SK-N-MC (cell line): ENCODE data around the gene TENT5C.

Experiments
- DNase-seq: peaks from one replicate; pipeline ENCODE4 v3.0.0-alpha.2; 2011; ENCODE audit warnings: low read depth, low spot score
- H3K27ac ChIP-seq: fragments of 200-600 bp; sonication (generic); 2 replicates; pipeline ENCODE4 v1.5.1; 2016; ENCODE audit warnings: mixed run types
- H3K36me3 ChIP-seq: fragments of 200-600 bp; sonication (generic); 2 replicates; pipeline ENCODE4 v1.6.1; 2017; ENCODE audit warnings: antibody characterized with exemption, low read length, mixed read lengths; ENCODE audit not compliant: insufficient read depth
- H3K4me3 ChIP-seq: fragments of 200-600 bp; sonication (generic); 2 replicates; pipeline ENCODE4 v1.5.1; 2016
- H3K9ac ChIP-seq: fragments of 200-600 bp; sonication (generic); 2 replicates; pipeline ENCODE4 v1.8.0; 2017; ENCODE audit warnings: mixed run types, mixed read lengths; ENCODE audit not compliant: insufficient read length
- H3K9me3 ChIP-seq: fragments of 200-600 bp; sonication (generic); 2 replicates; pipeline ENCODE4 v1.6.1; 2017; ENCODE audit warnings: low read depth, mild to moderate bottlenecking, antibody characterized with exemption, low read length, moderate library complexity, mixed read lengths
- EZH2 ChIP-seq: fragments of 200-600 bp; sonication (generic); IDR thresholded peaks from one replicate; pipeline ENCODE4 v1.6.1; 2017; ENCODE audit warnings: antibody characterized with exemption
- FOXP2 ChIP-seq: optimal IDR thresholded peaks from 2 replicates; pipeline ENCODE3; 2011; ENCODE audit warnings: mild to moderate bottlenecking, moderate library complexity; ENCODE audit not compliant: insufficient read depth; ENCODE audit errors: extremely low read length, control extremely low read depth
- POLR2AphosphoS5 ChIP-seq: IDR thresholded peaks from 2 replicates; pipeline ENCODE4 v1.6.1; 2012; ENCODE audit warnings: mild to moderate bottlenecking, low read depth, low read length, borderline replicate concordance

TENT5C gene

DNA sequence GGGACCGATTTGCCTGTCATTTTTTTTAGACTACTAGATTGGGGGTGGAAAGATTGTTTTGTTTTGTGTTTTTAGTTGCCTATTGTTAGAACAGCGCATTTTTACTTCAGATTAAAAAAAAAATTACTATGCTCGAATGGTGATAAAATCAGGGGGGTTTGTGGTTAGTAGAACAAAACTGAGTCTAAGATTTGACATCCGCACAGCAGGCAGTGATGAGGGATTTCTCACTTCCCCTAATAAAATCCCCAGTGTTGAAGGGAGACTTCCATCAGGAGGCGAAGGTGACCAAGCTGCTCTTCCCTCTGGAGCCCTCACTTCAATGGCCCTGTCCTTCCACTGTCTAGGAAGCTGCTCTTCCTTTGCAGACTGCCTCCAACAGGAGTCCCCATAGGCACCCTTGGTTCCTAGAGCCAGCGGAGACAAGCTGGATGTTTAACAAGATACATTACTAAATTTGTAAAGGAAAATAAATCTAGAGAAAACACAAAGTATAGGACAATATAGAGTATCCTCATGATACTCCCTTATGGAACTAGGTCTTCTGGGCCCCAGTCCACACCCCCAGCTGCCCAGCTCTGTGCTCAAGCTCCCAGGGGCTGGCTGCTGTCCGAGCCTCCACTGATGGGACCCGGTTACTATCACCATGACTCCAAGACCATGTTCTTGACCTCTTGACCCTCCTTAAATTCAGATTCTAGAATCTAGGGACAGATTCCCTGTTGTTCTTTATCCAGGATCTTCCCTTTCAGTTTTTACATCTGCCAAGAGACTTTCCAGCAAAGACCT is 31.0 kb downstream of the TENT5C start:
- no peak overlapping the region for H3K9ac ChIP-seq
- no peak for TF ChIP-seq POLR2AphosphoS5
- no peak overlapping the region for H3K27ac ChIP-seq
- no peak overlapping the region for H3K4me3 ChIP-seq
- DNase-seq, result no peak
- H3K36me3 ChIP-seq, result no peaks in the 10 kb centered on the region
- no peaks in the 10 kb centered on the region for H3K9me3 ChIP-seq

DNA sequence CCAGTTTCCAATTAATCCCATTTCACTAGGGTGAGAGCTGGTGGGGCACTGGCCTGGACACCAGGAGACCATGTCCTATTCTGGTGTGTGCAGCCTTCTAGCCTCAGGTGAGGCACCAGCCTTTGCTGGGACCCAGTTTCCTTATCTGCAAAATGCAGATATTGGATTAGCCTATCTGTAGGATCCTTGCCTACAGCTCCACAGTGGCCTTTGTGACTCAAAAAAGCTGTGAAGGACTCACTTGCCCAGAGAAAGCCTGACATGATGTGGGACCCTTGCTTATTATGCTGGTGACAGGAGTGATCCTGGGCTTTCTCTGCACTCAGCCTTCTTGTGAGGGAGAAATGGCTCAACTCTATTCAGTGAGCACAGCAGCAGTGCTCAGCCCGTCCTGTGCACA is 32.3 kb downstream of the TENT5C start:
- Histone ChIP-seq H3K9ac (no peak overlapping the region), H3K36me3 (no peaks in the 10 kb centered on the region), H3K4me3 (no peak overlapping the region), H3K9me3 (no peaks in the 10 kb centered on the region), H3K27ac (no peak overlapping the region)
- TF ChIP-seq POLR2AphosphoS5 (no peak), FOXP2 (no peak), EZH2 (no peak)
- no peak for DNase-seq

DNA sequence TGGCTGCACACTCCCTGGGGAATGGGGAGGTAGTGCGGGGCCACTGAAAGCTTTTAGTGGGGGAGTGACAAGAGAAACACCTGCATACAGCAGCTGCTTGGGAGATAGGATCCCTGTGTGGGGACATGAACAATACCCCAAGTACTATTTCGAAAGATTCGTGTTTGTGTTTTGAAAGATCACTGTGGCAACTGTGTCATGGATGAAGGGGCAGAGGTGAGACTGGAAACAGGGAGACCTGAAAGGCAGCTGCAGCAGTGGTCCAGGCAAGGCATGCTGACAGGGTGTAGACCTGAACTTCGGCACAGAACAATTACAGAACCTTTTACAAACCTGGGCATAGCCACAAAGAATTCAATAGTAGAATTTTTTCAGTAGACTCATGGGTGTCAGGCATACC is 32.9 kb downstream of the TENT5C start:
- Histone ChIP-seq H3K4me3 (no peak overlapping the region), H3K27ac (no peak overlapping the region), H3K9ac (no peak overlapping the region), H3K36me3 (no peaks in the 10 kb centered on the region), H3K9me3 (no peaks in the 10 kb centered on the region)
- no peak for DNase-seq
- no peak for TF ChIP-seq EZH2
- no peak for TF ChIP-seq FOXP2
- no peak for TF ChIP-seq POLR2AphosphoS5

DNA sequence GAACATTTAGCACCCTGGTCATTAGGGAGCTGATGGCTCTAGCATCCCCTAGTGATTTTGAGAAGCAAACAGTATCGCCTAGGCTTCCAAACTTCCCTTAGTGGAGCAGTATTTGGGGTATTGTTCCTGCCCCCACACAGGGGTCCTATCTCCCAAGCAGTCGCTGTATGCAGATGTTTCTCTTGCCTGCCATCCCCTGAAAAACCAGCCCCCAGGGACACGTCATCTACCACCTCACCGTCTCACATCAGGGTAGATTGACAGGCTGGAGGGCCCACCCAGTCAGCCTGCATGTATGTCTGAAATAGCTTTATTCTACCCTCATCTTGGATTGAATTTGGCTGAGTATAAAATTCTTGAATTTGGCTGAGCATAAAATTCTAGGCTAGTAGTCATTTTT is 33.9 kb downstream of the TENT5C start:
- Histone ChIP-seq H3K9me3 (no peaks in the 10 kb centered on the region), H3K4me3 (no peak overlapping the region), H3K9ac (no peak overlapping the region), H3K36me3 (no peaks in the 10 kb centered on the region), H3K27ac (no peak overlapping the region)
- DNase-seq, result no peak
- TF ChIP-seq FOXP2, result no peak

DNA sequence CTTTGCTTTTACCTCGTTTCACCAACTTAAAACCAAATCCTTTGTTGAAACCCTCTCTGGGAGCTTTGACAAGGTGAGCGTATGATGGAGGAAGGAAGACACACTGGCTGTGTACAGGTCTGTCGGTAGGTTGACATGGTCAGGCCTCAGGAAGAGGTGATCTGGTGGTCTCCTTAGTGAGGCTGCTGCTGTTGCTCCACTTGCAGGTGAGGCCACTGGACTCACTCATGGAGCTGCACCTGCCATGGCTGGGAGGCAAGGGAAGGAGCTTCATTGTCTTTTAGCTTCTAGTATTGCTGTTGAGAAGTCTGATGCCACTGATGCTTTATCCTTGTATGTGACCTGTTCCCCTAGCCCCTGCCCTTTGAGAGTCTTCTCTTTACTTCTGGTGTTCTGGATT is 35.7 kb downstream of the TENT5C start:
- Histone ChIP-seq H3K27ac (no peak overlapping the region), H3K9me3 (no peaks in the 10 kb centered on the region), H3K9ac (no peak overlapping the region), H3K4me3 (no peak overlapping the region), H3K36me3 (no peaks in the 10 kb centered on the region)
- no peak for DNase-seq
- no peak for TF ChIP-seq POLR2AphosphoS5
- TF ChIP-seq FOXP2, result no peak
- TF ChIP-seq EZH2, result no peak

DNA sequence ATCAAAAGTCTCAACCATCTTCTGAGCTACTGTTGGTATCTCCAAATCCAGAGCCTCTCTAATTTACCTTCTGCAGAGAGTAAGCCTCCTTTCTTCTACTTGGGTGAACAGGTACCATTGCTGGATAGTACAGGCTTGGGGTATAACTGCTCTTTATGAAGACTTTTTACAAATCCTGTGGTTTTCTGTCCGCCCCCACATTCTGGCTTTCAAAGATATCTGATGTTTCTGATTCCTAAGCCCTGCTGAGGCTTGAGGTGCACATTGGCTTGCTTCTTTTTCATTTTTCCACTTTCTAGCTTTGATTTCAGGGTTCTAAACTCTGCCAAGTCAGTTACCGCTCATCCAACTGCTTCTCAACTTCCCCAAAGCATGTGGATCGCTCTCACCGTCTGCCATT is 37.1 kb downstream of the TENT5C start:
- TF ChIP-seq FOXP2, result no peak
- no peak for TF ChIP-seq EZH2
- TF ChIP-seq POLR2AphosphoS5, result no peak
- no peak overlapping the region for H3K27ac ChIP-seq
- no peaks in the 10 kb centered on the region for H3K9me3 ChIP-seq
- H3K9ac ChIP-seq, result no peak overlapping the region
- no peaks in the 10 kb centered on the region for H3K36me3 ChIP-seq
- no peak overlapping the region for H3K4me3 ChIP-seq
- no peak for DNase-seq

DNA sequence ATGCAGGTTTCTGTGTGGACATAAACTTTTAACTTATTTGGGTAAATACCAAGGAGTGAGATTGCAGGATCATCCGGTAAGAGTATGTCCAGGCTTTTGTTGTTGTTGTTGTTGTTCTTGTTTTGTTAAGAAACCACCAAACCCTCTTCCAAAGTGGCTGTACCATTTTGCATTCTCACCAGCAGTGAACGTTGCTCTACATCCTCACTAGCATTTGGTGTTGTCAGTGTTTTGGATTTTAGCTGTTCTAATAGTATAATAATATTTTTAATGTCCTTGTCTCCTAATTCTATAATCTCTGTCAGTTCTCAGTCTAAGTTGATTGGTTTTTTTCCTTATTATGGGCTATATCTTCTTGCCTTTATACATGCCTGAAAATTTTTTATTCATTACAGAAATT is 37.8 kb downstream of the TENT5C start:
- H3K27ac ChIP-seq, result no peak overlapping the region
- no peaks in the 10 kb centered on the region for H3K36me3 ChIP-seq
- DNase-seq, result no peak
- TF ChIP-seq EZH2 (no peak), POLR2AphosphoS5 (no peak), FOXP2 (no peak)
- no peak overlapping the region for H3K9ac ChIP-seq
- no peak overlapping the region for H3K4me3 ChIP-seq
- no peaks in the 10 kb centered on the region for H3K9me3 ChIP-seq

DNA sequence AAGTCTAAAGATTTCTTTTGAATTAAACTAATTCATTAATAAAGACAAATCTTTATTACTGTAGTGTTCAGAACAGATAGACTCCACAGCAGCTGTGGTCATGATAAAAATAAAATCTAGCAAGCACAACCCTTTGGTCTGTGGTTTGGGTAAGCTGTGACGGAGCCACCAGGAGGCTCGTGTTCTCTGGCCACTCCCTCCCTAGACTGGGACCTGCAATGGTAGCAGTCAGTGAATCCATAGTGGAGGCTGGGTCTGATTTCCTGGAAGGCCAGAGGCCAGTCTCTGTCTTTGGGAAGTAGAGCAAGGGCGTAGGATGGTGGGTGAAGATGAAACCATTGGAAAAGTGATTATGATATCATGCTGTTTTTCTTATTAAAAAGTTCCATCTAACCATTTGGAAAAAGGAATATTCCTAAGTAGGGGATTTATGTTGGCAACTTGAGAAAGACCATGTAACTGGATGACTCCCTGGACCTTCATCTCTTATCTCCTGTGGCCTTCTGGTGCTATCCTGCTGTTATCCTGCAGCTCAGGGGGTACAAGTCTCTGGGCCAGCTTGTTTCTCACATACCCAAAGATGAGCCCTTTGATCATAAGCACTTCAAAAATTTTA is 39.0 kb downstream of the TENT5C start:
- no peak for DNase-seq
- Histone ChIP-seq H3K9ac (no peak overlapping the region), H3K27ac (no peak overlapping the region), H3K9me3 (no peaks in the 10 kb centered on the region), H3K36me3 (no peaks in the 10 kb centered on the region), H3K4me3 (no peak overlapping the region)
- no peak for TF ChIP-seq POLR2AphosphoS5
- no peak for TF ChIP-seq EZH2
- TF ChIP-seq FOXP2, result no peak

DNA sequence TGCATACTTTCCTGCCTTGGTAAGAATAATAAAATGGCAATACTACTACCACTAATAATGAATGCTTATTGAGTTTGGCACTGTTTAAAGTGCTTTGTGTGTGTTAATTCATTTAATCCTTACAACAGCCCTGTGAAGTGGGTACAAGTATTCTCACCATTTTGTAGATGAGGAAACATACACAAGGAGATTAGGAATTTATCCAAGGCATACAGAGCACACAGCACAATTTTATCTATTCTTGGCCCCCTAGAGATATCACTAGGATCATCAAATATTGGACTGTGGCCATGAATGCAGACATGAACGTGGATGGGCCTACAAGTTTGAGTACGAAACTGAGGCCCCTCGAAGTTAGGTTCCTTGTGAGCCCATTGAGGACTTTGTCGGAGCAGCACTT is 39.5 kb downstream of the TENT5C start:
- Histone ChIP-seq H3K27ac (no peak overlapping the region), H3K9me3 (no peaks in the 10 kb centered on the region), H3K36me3 (no peaks in the 10 kb centered on the region), H3K9ac (no peak overlapping the region), H3K4me3 (no peak overlapping the region)
- no peak for TF ChIP-seq EZH2
- TF ChIP-seq FOXP2, result no peak
- no peak for TF ChIP-seq POLR2AphosphoS5
- no peak for DNase-seq
